Osteoblast (primary cell): ENCODE results near the gene KATNB1. TPM values are rescaled to one million over a fixed set of nuclear protein-coding genes. Genes with fewer than 3 reads are reported as not detected.
"Not testable (repeated sequence)": the region's sequence is repeated elsewhere in the genome, so short reads cannot be mapped to it uniquely, and the experiment has no call there.

Experiments
- DNase-seq: peaks from one replicate; pipeline ENCODE4 v3.0.0; 2011; ENCODE audit warnings: low spot score, mixed read lengths; ENCODE audit not compliant: insufficient read length; ENCODE audit errors: missing footprints
- H2AFZ ChIP-seq: 2 replicates; pipeline ENCODE4 v1.6.0; 2011; ENCODE audit warnings: mild to moderate bottlenecking, low read length
- H3K27ac ChIP-seq: 2 replicates; pipeline ENCODE4 v1.5.1; 2011; ENCODE audit warnings: mild to moderate bottlenecking, low read depth, low read length, moderate library complexity
- H3K27me3 ChIP-seq: 2 replicates; pipeline ENCODE4 v1.6.0; 2012; ENCODE audit warnings: mild to moderate bottlenecking, control low read depth, inconsistent platforms, low read length, moderate library complexity; ENCODE audit not compliant: insufficient read depth
- H3K36me3 ChIP-seq: 2 replicates; pipeline ENCODE4 v1.5.1; 2011; ENCODE audit warnings: mild to moderate bottlenecking, low read length, control low read depth, moderate library complexity; ENCODE audit not compliant: insufficient read depth
- H3K4me1 ChIP-seq: 2 replicates; pipeline ENCODE4 v1.5.1; 2011; ENCODE audit warnings: mild to moderate bottlenecking, low read length, control low read depth, moderate library complexity; ENCODE audit not compliant: insufficient read depth
- H3K4me2 ChIP-seq: 2 replicates; pipeline ENCODE4 v1.6.0; 2011; ENCODE audit warnings: mild to moderate bottlenecking, low read length; ENCODE audit not compliant: insufficient read depth
- H3K4me3 ChIP-seq: fragments of 200-600 bp; sonication (generic); 3 replicates; pipeline ENCODE4 v1.5.1; 2012; ENCODE audit warnings: mild to moderate bottlenecking, low read length, inconsistent platforms; ENCODE audit not compliant: insufficient read depth
- H3K79me2 ChIP-seq: 2 replicates; pipeline ENCODE4 v1.6.0; 2012; ENCODE audit warnings: mild to moderate bottlenecking, low read length, control low read depth, inconsistent platforms; ENCODE audit not compliant: insufficient read depth
- H3K9me3 ChIP-seq: 2 replicates; pipeline ENCODE4 v1.5.1; 2011; ENCODE audit warnings: low read depth, low read length, control low read depth
- H4K20me1 ChIP-seq: 2 replicates; pipeline ENCODE4 v1.6.0; 2012; ENCODE audit warnings: mild to moderate bottlenecking, low read length, control low read depth; ENCODE audit not compliant: insufficient read depth
- CTCF ChIP-seq: IDR thresholded peaks from 2 replicates; pipeline ENCODE4 v1.5.1; 2011; ENCODE audit warnings: mild to moderate bottlenecking, low read depth, low read length, moderate library complexity; ENCODE audit errors: extremely low read depth
- total RNA-seq: library from RNA; depleted of rRNA; stranded (reverse); fragments of >200 nt; gene quantifications from 2 replicates; pipeline ENCODE4 v1.2.3, GENCODE V29; 2012

Gene KATNB1
- total RNA-seq, 1 donor = 24.6 TPM

GRCh38 chr16:57727610-57728009, 8.0 kb upstream of the KATNB1 start:
- no peak for TF ChIP-seq CTCF
- Histone ChIP-seq H2AFZ (no peak overlapping the region), H3K27me3 (no peaks in the 10 kb centered on the region), H3K36me3 (no peaks in the 10 kb centered on the region), H4K20me1 (no peaks in the 10 kb centered on the region), H3K9me3 (no peaks in the 10 kb centered on the region), H3K4me1 (no peaks in the 10 kb centered on the region), H3K79me2 (no peaks in the 10 kb centered on the region), H3K27ac (no peak overlapping the region), H3K4me2 (no peak overlapping the region), H3K4me3 (no peak overlapping the region)
- DNase-seq = no peak

- no peaks in the 10 kb centered on the region for H4K20me1 ChIP-seq
- no peak for TF ChIP-seq CTCF
- no peak for DNase-seq
- H3K79me2 ChIP-seq = no peaks in the 10 kb centered on the region
- H3K9me3 ChIP-seq = peaks cover 2% of the 10 kb centered on the region
- no peaks in the 10 kb centered on the region for H3K4me1 ChIP-seq
- H2AFZ ChIP-seq = no peak overlapping the region
- H3K27ac ChIP-seq = no peak overlapping the region
- H3K27me3 ChIP-seq = no peaks in the 10 kb centered on the region
- H3K4me2 ChIP-seq = no peak overlapping the region
- no peaks in the 10 kb centered on the region for H3K36me3 ChIP-seq
- H3K4me3 ChIP-seq = no peak overlapping the region
Measured at GRCh38 chr16:57728336-57729181, 7.0 kb upstream of the KATNB1 start.

- Histone ChIP-seq H3K9me3 (peaks cover 2% of the 10 kb centered on the region), H2AFZ (no peak overlapping the region), H3K4me1 (no peaks in the 10 kb centered on the region), H3K27me3 (no peaks in the 10 kb centered on the region), H3K36me3 (no peaks in the 10 kb centered on the region), H3K4me2 (no peak overlapping the region), H3K4me3 (no peak overlapping the region), H3K27ac (no peak overlapping the region), H3K79me2 (no peaks in the 10 kb centered on the region), H4K20me1 (no peaks in the 10 kb centered on the region)
- TF ChIP-seq CTCF = no peak
- DNase-seq = no peak
Measured at GRCh38 chr16:57729182-57729484, 6.4 kb upstream of the KATNB1 start.

GRCh38 chr16:57729852-57730251, 5.7 kb upstream of the KATNB1 start:
- H3K9me3 ChIP-seq, H3K4me2 ChIP-seq, H3K27me3 ChIP-seq, H3K4me3 ChIP-seq, H3K27ac ChIP-seq, H4K20me1 ChIP-seq, H3K4me1 ChIP-seq, DNase-seq, H2AFZ ChIP-seq, H3K36me3 ChIP-seq, H3K79me2 ChIP-seq: not testable (repeated sequence)
